Karpas-422 (cell line): ENCODE measurements around the gene RAB44. TPM values are rescaled to one million over a fixed set of nuclear protein-coding genes. Genes with fewer than 3 reads are reported as not detected.

Source experiments
- DNase-seq: peaks from one replicate; pipeline ENCODE4 v3.0.0-alpha.2; 2015
- H2AFZ ChIP-seq: fragments of 200-600 bp; sonication (generic); 2 replicates; pipeline ENCODE4 v1.6.1; 2014; ENCODE audit warnings: antibody characterized with exemption, low read length, mixed read lengths
- H3K27ac ChIP-seq: fragments of 200-600 bp; sonication (generic); 2 replicates; pipeline ENCODE4 v1.5.1; 2014; ENCODE audit warnings: mild to moderate bottlenecking, low read length, moderate library complexity
- H3K27me3 ChIP-seq: fragments of 200-600 bp; sonication (generic); 2 replicates; pipeline ENCODE4 v1.6.1; 2014; ENCODE audit warnings: low read length, mixed read lengths
- H3K36me3 ChIP-seq: fragments of 200-600 bp; sonication (generic); 2 replicates; pipeline ENCODE4 v1.6.1; 2014; ENCODE audit warnings: low read length, mixed read lengths; ENCODE audit not compliant: insufficient read depth
- H3K4me1 ChIP-seq: fragments of 200-600 bp; sonication (generic); 2 replicates; pipeline ENCODE4 v1.6.1; 2014; ENCODE audit warnings: mild to moderate bottlenecking, low read length, mixed read lengths
- H3K4me2 ChIP-seq: fragments of 200-600 bp; sonication (generic); 2 replicates; pipeline ENCODE4 v1.6.1; 2014; ENCODE audit warnings: low read length, low read depth, mild to moderate bottlenecking; ENCODE audit not compliant: poor library complexity, severe bottlenecking
- H3K4me3 ChIP-seq: fragments of 200-600 bp; sonication (generic); 2 replicates; pipeline ENCODE4 v1.5.1; 2014; ENCODE audit warnings: mild to moderate bottlenecking, antibody characterized with exemption, low read length, mixed read lengths
- H3K79me2 ChIP-seq: fragments of 200-600 bp; sonication (generic); 2 replicates; pipeline ENCODE4 v1.6.1; 2014; ENCODE audit warnings: mild to moderate bottlenecking, low read length, mixed read lengths
- H3K9ac ChIP-seq: fragments of 200-600 bp; sonication (generic); 2 replicates; pipeline ENCODE4 v1.6.0; 2014; ENCODE audit warnings: low read length
- H3K9me2 ChIP-seq: fragments of 200-600 bp; sonication (generic), shearing (Covaris generic); replicated peaks from 2 replicates; pipeline ENCODE4 v1.6.0; 2014; ENCODE audit warnings: mild to moderate bottlenecking, low read length, moderate library complexity; ENCODE audit not compliant: insufficient read depth
- H3K9me3 ChIP-seq: fragments of 300-700, 200-600 bp; sonication (generic); 2 replicates; pipeline ENCODE4 v1.6.1; 2014; ENCODE audit warnings: low read length, mixed read lengths
- H4K20me1 ChIP-seq: fragments of 200-600 bp; sonication (generic); 2 replicates; pipeline ENCODE4 v1.6.1; 2014; ENCODE audit warnings: mild to moderate bottlenecking, antibody characterized with exemption, low read length, low read depth; ENCODE audit not compliant: insufficient read depth
- total RNA-seq: library from RNA; depleted of rRNA; stranded (reverse); fragments of >200 nt; shearing (Covaris generic); gene quantifications from 2 replicates; pipeline ENCODE4 v1.2.3, GENCODE V29; 2014; ENCODE audit warnings: low replicate concordance

RAB44 gene
- total RNA-seq, 1 experiment from 2014 or later: not detected

- Histone ChIP-seq H3K27ac (no peak overlapping the region), H3K4me3 (no peak overlapping the region), H3K4me2 (no peak overlapping the region), H3K27me3 (no peaks in the 10 kb centered on the region), H3K36me3 (no peaks in the 10 kb centered on the region), H3K4me1 (peaks cover 8% of the 10 kb centered on the region), H4K20me1 (no peaks in the 10 kb centered on the region), H2AFZ (no peak overlapping the region), H3K9ac (no peak overlapping the region), H3K9me3 (no peaks in the 10 kb centered on the region), H3K79me2 (no peaks in the 10 kb centered on the region), H3K9me2 (no peaks in the 10 kb centered on the region)
- no peak for DNase-seq
Observed at GRCh38 chr6:36716476-36717093, 19.0 kb downstream of the RAB44 start.

GRCh38 chr6:36717231-36717825 is 19.7 kb downstream of the RAB44 start:
- H4K20me1 ChIP-seq: no peaks in the 10 kb centered on the region
- no peaks in the 10 kb centered on the region for H3K79me2 ChIP-seq
- no peaks in the 10 kb centered on the region for H3K9me2 ChIP-seq
- no peak overlapping the region for H3K9ac ChIP-seq
- no peak overlapping the region for H2AFZ ChIP-seq
- DNase-seq: no peak
- no peak overlapping the region for H3K4me2 ChIP-seq
- no peaks in the 10 kb centered on the region for H3K36me3 ChIP-seq
- H3K4me1 ChIP-seq: peaks cover 8% of the 10 kb centered on the region
- no peaks in the 10 kb centered on the region for H3K9me3 ChIP-seq
- H3K27me3 ChIP-seq: no peaks in the 10 kb centered on the region
- H3K4me3 ChIP-seq: no peak overlapping the region
- no peak overlapping the region for H3K27ac ChIP-seq

GRCh38 chr6:36717871-36718540 is 20.4 kb downstream of the RAB44 start:
- no peak for DNase-seq
- Histone ChIP-seq H3K4me1 (peaks cover 8% of the 10 kb centered on the region), H3K9me3 (no peaks in the 10 kb centered on the region), H3K79me2 (no peaks in the 10 kb centered on the region), H3K9me2 (no peaks in the 10 kb centered on the region), H3K4me3 (no peak overlapping the region), H3K4me2 (no peak overlapping the region), H2AFZ (no peak overlapping the region), H3K9ac (no peak overlapping the region), H4K20me1 (no peaks in the 10 kb centered on the region), H3K27ac (no peak overlapping the region), H3K36me3 (no peaks in the 10 kb centered on the region), H3K27me3 (no peaks in the 10 kb centered on the region)

GRCh38 chr6:36718560-36718959 is 20.9 kb downstream of the RAB44 start:
- DNase-seq: no peak
- no peaks in the 10 kb centered on the region for H3K9me3 ChIP-seq
- no peaks in the 10 kb centered on the region for H4K20me1 ChIP-seq
- no peak overlapping the region for H2AFZ ChIP-seq
- no peak overlapping the region for H3K27ac ChIP-seq
- H3K36me3 ChIP-seq: no peaks in the 10 kb centered on the region
- H3K79me2 ChIP-seq: no peaks in the 10 kb centered on the region
- no peaks in the 10 kb centered on the region for H3K27me3 ChIP-seq
- H3K4me2 ChIP-seq: no peak overlapping the region
- peaks cover 8% of the 10 kb centered on the region for H3K4me1 ChIP-seq
- H3K4me3 ChIP-seq: no peak overlapping the region
- no peak overlapping the region for H3K9ac ChIP-seq
- H3K9me2 ChIP-seq: no peaks in the 10 kb centered on the region

- DNase-seq: no peak
- Histone ChIP-seq H3K9ac (no peak overlapping the region), H3K9me2 (no peaks in the 10 kb centered on the region), H2AFZ (no peak overlapping the region), H3K4me2 (no peak overlapping the region), H3K9me3 (no peaks in the 10 kb centered on the region), H3K4me3 (no peak overlapping the region), H3K27ac (no peak overlapping the region), H3K79me2 (no peaks in the 10 kb centered on the region), H3K4me1 (peaks cover 8% of the 10 kb centered on the region), H4K20me1 (no peaks in the 10 kb centered on the region), H3K36me3 (no peaks in the 10 kb centered on the region), H3K27me3 (no peaks in the 10 kb centered on the region)
Observed at GRCh38 chr6:36719126-36719525, 21.5 kb downstream of the RAB44 start.

- H3K4me3 ChIP-seq: no peak overlapping the region
- H3K4me2 ChIP-seq: no peak overlapping the region
- peaks cover 8% of the 10 kb centered on the region for H3K4me1 ChIP-seq
- H2AFZ ChIP-seq: no peak overlapping the region
- H4K20me1 ChIP-seq: no peaks in the 10 kb centered on the region
- no peaks in the 10 kb centered on the region for H3K27me3 ChIP-seq
- H3K79me2 ChIP-seq: no peaks in the 10 kb centered on the region
- DNase-seq: no peak
- no peaks in the 10 kb centered on the region for H3K9me2 ChIP-seq
- H3K9me3 ChIP-seq: no peaks in the 10 kb centered on the region
- no peaks in the 10 kb centered on the region for H3K36me3 ChIP-seq
- no peak overlapping the region for H3K9ac ChIP-seq
- H3K27ac ChIP-seq: no peak overlapping the region
Observed at GRCh38 chr6:36720251-36721141, 22.9 kb downstream of the RAB44 start.

GRCh38 chr6:36721369-36722140 is 23.9 kb downstream of the RAB44 start:
- no peaks in the 10 kb centered on the region for H3K79me2 ChIP-seq
- DNase-seq: no peak
- H3K4me3 ChIP-seq: no peak overlapping the region
- H2AFZ ChIP-seq: no peak overlapping the region
- H3K9me2 ChIP-seq: no peaks in the 10 kb centered on the region
- H3K4me1 ChIP-seq: peaks cover 8% of the 10 kb centered on the region
- H3K27ac ChIP-seq: no peak overlapping the region
- H3K36me3 ChIP-seq: no peaks in the 10 kb centered on the region
- H4K20me1 ChIP-seq: no peaks in the 10 kb centered on the region
- no peaks in the 10 kb centered on the region for H3K9me3 ChIP-seq
- no peak overlapping the region for H3K9ac ChIP-seq
- H3K27me3 ChIP-seq: no peaks in the 10 kb centered on the region
- no peak overlapping the region for H3K4me2 ChIP-seq
